MM.1S (cell line): ENCODE data around the gene ANKS1B.

Source experiments
- CTCF ChIP-seq: fragments of 300-600 bp; sonication (generic); IDR thresholded peaks from 2 replicates; pipeline ENCODE4 v1.5.1; 2016; ENCODE audit warnings: antibody characterized with exemption, low read length, mixed read lengths
- EZH2phosphoT487 ChIP-seq: fragments of 300-600 bp; sonication (generic); IDR thresholded peaks from 2 replicates; pipeline ENCODE4 v1.6.1; 2018; ENCODE audit warnings: antibody characterized with exemption, low read length

- TF ChIP-seq CTCF (no peak), EZH2phosphoT487 (no peak)
Observed at GRCh38 chr12:98736352-98737321, 1248.1 kb downstream of the ANKS1B start.
